ENCODE data around the gene RAB41.
A peak's percentile ranks its signal among the peaks of the same experiment; 100 is the strongest.
"Not testable (repeated sequence)": the region's sequence is repeated elsewhere in the genome, so short reads cannot be mapped to it uniquely, and the experiment has no call there.

Gene RAB41

GRCh38 chrX:70292788-70293187, 10.8 kb downstream of the RAB41 start:
- peak; percentile 12 for DNase-seq

GRCh38 chrX:70293621-70294020, 11.6 kb downstream of the RAB41 start:
- peak; percentile 31 for DNase-seq

GRCh38 chrX:70301716-70302115, 19.7 kb downstream of the RAB41 start:
- DNase-seq = no peak

GRCh38 chrX:70313503-70313902, 31.5 kb downstream of the RAB41 start:
- peak; percentile 27 for DNase-seq

- DNase-seq = no peak
Measured at GRCh38 chrX:70322784-70323183, 40.8 kb downstream of the RAB41 start.

GRCh38 chrX:70323628-70324027, 41.7 kb downstream of the RAB41 start:
- DNase-seq = not testable (repeated sequence)

GRCh38 chrX:70324326-70324725, 42.4 kb downstream of the RAB41 start:
- peak; percentile 2 for DNase-seq

- DNase-seq = no peak
Measured at GRCh38 chrX:70331161-70331560, 49.2 kb downstream of the RAB41 start.

- DNase-seq = no peak
Measured at GRCh38 chrX:70332600-70332999, 50.6 kb downstream of the RAB41 start.
